Testis (tissue), 2 donors: Measurements from ENCODE around the gene CRLF3.
"Not testable (repeated sequence)": the region's sequence is repeated elsewhere in the genome, so short reads cannot be mapped to it uniquely, and the experiment has no call there.

Source experiments
- CTCF ChIP-seq, 3 experiments: fragments of 450-650 bp in 2 of 3; fragments of 200-600 bp in 1 of 3; sonication (generic) in 1 of 3; IDR thresholded peaks; one replicate each; pipeline ENCODE4 v1.5.1; 2016 to 2019; ENCODE audit warnings: antibody characterized with exemption in 3 of 3, mild to moderate bottlenecking in 2 of 3, moderate library complexity in 1 of 3
- POLR2A ChIP-seq: fragments of 450-650 bp; IDR thresholded peaks from one replicate; pipeline ENCODE4 v1.6.1; 2017; ENCODE audit warnings: antibody characterized with exemption, mild to moderate bottlenecking, moderate library complexity

GRCh38 chr17:30735206-30735605 lies 89.3 kb downstream of the CRLF3 start:
- TF ChIP-seq CTCF (IDR thresholded peaks at IDR 0.05); POLR2A: not testable (repeated sequence)
